GM18508 (cell line): Measurements from ENCODE around the gene HMMR.
"Not testable (repeated sequence)": the region's sequence is repeated elsewhere in the genome, so short reads cannot be mapped to it uniquely, and the experiment has no call there.

Source experiments
- ATAC-seq: cut with Tn5 transposase; IDR thresholded peaks from one replicate; pipeline ENCODE4 v1.9.1; 2021; ENCODE audit warnings: moderate number of reproducible peaks; ENCODE audit not compliant: insufficient read depth, unreplicated experiment

The HMMR gene, protein sequence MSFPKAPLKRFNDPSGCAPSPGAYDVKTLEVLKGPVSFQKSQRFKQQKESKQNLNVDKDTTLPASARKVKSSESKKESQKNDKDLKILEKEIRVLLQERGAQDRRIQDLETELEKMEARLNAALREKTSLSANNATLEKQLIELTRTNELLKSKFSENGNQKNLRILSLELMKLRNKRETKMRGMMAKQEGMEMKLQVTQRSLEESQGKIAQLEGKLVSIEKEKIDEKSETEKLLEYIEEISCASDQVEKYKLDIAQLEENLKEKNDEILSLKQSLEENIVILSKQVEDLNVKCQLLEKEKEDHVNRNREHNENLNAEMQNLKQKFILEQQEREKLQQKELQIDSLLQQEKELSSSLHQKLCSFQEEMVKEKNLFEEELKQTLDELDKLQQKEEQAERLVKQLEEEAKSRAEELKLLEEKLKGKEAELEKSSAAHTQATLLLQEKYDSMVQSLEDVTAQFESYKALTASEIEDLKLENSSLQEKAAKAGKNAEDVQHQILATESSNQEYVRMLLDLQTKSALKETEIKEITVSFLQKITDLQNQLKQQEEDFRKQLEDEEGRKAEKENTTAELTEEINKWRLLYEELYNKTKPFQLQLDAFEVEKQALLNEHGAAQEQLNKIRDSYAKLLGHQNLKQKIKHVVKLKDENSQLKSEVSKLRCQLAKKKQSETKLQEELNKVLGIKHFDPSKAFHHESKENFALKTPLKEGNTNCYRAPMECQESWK

DNA sequence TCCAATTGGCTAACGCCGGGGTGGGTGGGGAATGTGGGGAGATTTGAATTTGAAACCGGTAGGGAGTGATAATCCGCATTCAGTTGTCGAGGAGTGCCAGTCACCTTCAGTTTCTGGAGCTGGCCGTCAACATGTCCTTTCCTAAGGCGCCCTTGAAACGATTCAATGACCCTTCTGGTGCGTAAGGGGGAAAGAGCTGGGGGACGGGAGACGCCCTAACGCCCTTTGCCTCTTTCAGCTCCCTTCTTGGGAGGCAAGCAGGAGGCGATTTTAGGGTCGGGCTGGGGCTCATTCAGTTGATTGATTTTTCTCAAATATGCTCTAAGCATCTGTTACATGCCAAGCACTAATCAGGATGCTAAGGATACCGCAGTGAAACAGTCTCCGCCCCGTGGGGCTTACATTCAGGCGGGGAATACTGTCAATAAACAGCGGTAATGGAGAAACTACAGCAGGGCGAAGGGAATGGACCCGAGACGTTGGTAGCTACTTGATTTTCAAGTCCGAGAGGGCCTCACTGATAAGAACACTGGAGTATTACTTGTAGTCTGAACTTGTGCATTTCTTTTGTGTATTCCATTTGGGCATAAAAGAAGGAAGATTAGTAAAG is at the start of gene HMMR:
TSS of gene HMMR (plus strand) at position 71 of the 610 bp plus-strand sequence. CDS start at position 132, 61 bp downstream.
- no peak for ATAC-seq

- ATAC-seq = not testable (repeated sequence)
Measured at GRCh38 chr5:163415673-163416072, 44.8 kb upstream of the HMMR start.

DNA sequence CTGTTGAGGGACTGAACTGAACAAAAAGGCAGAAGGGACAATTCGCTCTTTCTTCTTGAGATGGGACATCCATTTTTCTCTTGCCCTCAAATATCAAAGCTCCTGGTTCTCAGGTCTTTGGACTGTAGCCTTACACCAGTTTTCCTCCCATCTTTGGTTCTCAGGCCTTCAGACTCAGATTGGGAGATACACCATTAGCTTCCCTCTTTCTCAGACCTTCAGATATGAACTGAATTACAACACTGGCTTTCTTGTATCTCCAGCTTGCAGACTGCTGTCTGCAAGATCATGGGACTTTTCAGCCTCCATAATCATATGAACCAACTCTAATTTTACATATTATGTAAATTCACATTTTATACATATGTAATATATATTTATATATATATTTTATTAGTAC is 35.6 kb upstream of the HMMR start:
- ATAC-seq = no peak

- ATAC-seq = not testable (repeated sequence)
Measured at GRCh38 chr5:163426128-163426527, 34.3 kb upstream of the HMMR start.

GRCh38 chr5:163432544-163432943 is 27.9 kb upstream of the HMMR start:
- no peak for ATAC-seq

- ATAC-seq = no peak
Measured at GRCh38 chr5:163433271-163433670, 27.2 kb upstream of the HMMR start.

DNA sequence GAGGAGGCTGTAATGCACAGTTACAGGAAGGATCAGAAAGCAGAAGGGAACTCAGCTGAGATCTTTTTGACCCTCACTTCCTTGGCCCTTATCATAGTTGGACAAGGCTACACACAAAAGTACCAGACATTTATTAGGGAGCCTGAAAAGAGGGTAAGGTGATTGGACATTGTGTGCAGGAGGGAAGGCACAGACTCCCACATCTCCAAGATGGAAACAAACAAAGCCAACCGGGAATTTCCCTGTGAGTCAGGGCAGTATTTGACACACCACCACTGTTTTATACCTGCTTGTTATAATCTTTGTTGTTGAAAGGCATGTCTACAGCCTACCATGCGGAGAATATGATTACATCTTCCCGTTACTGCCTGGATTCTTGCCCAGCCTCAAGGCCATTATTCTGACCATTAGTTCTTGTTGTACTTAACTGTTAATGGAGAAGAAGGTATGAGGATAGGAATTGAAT is 26.0 kb upstream of the HMMR start:
- no peak for ATAC-seq

- ATAC-seq = no peak
Measured at GRCh38 chr5:163436515-163436914, 23.9 kb upstream of the HMMR start.

DNA sequence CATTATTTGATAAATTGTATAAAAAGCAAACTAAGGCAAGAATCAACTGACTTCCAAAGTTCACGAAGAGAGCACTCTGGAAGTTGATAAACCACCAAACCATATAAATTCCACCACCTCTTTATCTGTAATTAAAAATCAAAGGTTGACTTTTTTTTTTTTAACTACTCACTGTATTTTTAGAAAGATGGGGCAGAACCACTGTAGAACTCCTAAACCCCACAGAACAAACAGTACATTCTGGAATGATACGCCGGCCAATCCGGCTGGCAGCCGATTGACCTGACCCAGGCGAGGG is 23.5 kb upstream of the HMMR start:
- ATAC-seq = no peak

GRCh38 chr5:163437309-163438182 is 22.9 kb upstream of the HMMR start, which contains the start of gene CCNG1:
CCNG1 (plus strand) TSS chr5:163437595; CDS start chr5:163439257, 1,662 bp downstream.
- peak; percentile 94 for ATAC-seq

- ATAC-seq = no peak
Measured at GRCh38 chr5:163439092-163439425, 21.4 kb upstream of the HMMR start.

DNA sequence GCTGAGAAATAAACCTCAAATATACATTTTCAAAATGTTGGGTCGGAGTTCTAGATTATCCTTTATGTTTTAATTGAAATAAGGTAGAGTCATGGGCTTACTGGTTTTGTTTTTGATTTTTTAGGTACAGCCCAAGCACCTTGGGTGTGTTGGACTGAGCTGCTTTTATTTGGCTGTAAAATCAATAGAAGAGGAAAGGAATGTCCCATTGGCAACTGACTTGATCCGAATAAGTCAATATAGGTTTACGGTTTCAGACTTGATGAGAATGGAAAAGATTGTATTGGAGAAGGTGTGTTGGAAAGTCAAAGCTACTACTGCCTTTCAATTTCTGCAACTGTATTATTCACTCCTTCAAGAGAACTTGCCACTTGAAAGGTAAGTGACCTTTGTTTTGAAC is 19.5 kb upstream of the HMMR start:
- ATAC-seq = no peak

DNA sequence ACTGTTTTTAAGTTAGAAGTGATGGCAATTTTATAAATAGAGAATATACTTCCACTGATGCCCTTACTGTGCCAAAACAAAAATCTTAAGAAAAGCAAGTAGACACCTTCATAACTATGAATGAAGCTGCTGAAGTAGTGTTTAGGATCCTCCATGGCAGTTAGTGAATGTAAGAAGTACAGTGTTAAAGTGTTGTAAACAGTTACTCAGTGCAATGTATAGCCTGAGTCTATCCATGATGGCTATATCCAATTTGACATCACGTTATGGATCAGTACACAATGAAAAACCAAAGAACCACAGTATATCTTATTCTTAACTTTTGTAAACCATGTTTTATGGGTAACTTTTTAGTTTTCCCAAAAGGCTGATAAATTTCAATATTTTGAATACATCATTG is 15.9 kb upstream of the HMMR start:
- ATAC-seq = no peak

DNA sequence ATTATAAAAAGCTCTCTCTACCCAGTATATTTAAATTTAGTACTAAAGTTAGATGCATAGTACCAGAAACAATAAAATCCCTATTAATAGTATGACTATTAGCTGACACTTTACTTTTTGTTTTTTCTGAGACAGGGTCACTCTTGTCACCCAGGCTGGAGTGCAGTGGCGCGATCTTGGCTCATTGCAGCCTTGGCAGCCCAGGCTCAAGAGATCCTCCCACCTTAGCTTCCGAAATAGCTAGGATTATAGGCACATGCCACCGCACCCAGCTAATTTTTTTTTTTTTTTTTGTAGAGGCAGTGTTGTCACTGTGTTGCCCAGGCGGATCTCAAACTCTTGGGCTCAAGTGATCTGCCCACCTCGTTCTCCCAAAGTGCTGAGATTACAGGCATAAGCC is 15.1 kb upstream of the HMMR start:
- no peak for ATAC-seq

DNA sequence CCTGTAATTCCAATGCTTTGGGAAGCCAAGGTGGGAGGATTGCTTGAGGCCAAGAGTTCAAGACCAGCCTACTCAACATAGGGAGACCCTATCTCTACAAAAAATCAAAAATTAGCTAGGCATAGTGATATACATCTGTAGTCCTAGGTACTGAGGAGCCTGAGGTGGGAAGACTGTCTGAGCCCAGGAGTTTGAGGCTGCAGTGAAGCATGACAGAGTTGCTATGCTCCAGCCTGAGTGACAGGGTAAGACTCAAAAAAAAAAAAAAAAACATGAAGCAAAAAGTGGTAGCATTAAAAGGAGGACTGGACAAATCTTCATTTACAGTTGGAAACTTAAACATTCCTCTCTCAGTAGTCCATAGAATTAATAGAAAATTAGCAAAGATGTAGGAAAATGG is 13.2 kb upstream of the HMMR start:
- ATAC-seq = no peak

GRCh38 chr5:163447875-163448274 is 12.6 kb upstream of the HMMR start:
- ATAC-seq = no peak

GRCh38 chr5:163448491-163448890 is 11.9 kb upstream of the HMMR start:
- no peak for ATAC-seq

DNA sequence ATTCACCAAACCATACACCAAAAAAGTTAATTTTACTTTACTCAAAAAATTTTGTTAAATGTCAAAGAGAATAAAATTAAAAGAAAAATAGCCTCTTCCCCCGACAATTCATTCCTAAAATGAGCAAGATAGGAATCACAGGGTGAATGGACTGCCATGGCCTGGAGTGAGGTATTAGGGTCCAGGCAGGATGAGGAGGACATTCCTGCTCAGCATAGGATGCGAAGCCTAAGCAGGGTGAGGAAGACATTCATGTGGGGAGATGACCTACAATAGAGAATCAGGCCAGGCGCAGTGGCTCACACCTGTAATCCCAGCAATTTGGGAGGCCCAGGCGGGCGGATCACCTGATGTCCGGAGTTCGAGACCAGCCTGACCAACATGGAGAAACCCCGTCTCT is 8.9 kb upstream of the HMMR start:
- ATAC-seq = no peak

GRCh38 chr5:163453705-163454104 is 6.7 kb upstream of the HMMR start:
- ATAC-seq = no peak

- ATAC-seq = not testable (repeated sequence)
Measured at GRCh38 chr5:163455406-163455805, 5.0 kb upstream of the HMMR start.
